Astrocyte (in vitro differentiated cells and primary cell): ENCODE measurements around the gene SECISBP2L.

ENCODE experiments used
- EZH2 ChIP-seq: IDR thresholded peaks from 2 replicates; pipeline ENCODE4 v1.6.1; 2012; ENCODE audit warnings: mild to moderate bottlenecking, low read length, inconsistent platforms; ENCODE audit not compliant: insufficient read depth
- TF ChIP-seq, protein P1 (sequence below): IDR thresholded peaks from 2 replicates; pipeline ENCODE4 v1.5.1; 2011; ENCODE audit warnings: low read depth, mild to moderate bottlenecking, inconsistent platforms, low read length, moderate library complexity; ENCODE audit not compliant: insufficient read depth

DNA sequence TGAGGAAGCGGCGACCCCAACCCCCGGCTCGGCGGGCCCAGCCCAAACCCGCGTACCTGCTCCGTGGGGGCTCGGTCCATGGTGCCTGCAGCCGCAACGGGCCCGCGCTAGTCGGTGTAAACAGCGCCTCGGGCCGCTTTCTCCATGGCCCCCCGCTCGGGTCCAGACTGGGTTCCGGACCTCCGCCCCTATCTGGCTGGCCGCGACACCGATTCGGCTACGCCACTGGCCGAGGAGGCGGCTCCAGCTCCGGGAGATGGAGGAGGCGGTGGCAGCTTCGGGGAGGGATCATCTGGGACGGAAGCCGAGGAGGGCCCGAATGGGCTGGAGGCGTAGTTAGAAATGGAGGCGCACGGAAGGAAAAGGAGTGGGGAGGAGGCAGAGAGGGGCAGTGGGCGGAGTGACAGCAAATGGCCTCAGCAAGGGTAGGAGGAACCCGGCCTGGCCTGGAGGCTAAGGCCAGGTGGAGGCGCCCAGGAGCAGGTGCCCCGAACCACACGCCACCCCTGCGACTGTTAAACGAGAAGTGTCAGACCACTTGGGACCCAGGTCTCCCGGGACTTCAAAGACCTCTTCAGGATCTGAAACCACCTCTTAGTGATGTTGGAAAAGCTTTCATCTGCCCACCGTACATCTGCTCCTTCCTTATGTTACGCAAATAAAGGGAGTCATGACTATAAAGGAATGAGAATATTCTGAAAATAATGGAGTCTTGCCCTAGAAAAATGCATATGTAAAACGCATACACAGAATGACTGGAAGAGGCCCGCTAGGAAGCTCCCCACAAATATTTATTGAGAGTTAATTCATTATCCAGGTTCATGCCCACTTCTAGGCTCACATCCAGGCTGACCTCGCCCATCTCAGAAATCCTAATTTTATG is at the start of gene SECISBP2L:
- TF ChIP-seq, protein P1, sequence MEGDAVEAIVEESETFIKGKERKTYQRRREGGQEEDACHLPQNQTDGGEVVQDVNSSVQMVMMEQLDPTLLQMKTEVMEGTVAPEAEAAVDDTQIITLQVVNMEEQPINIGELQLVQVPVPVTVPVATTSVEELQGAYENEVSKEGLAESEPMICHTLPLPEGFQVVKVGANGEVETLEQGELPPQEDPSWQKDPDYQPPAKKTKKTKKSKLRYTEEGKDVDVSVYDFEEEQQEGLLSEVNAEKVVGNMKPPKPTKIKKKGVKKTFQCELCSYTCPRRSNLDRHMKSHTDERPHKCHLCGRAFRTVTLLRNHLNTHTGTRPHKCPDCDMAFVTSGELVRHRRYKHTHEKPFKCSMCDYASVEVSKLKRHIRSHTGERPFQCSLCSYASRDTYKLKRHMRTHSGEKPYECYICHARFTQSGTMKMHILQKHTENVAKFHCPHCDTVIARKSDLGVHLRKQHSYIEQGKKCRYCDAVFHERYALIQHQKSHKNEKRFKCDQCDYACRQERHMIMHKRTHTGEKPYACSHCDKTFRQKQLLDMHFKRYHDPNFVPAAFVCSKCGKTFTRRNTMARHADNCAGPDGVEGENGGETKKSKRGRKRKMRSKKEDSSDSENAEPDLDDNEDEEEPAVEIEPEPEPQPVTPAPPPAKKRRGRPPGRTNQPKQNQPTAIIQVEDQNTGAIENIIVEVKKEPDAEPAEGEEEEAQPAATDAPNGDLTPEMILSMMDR = no peak
- no peak for TF ChIP-seq EZH2
